IPS-18c (cell line): ENCODE results near the gene CMTM6.

ENCODE experiments used
- H3K4me3 ChIP-seq: 2 replicates; pipeline ENCODE4 v1.7.0; 2013; ENCODE audit warnings: low read depth, mild to moderate bottlenecking, low read length, moderate library complexity; ENCODE audit not compliant: insufficient read depth
- H3K9me3 ChIP-seq: one replicate; pipeline ENCODE4 v1.6.1; 2013; ENCODE audit warnings: mild to moderate bottlenecking, low read length, moderate library complexity; ENCODE audit not compliant: control insufficient read depth, insufficient read depth

Gene CMTM6

DNA sequence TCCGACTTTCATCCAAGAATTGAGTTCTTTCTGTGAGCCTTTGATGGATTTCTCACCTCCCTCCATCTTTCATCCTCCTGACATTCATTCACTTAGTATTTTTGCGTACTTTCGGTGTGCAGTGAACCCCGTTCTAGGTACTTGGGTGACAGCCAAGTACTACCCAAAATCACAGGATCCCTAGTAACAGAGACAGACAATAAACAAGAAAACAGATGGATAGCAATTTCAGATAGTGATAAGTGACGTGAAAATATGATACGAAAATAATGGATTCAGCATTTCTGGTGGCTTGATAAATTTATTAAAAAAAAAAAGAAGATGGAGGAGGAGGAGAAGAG, 264 bp upstream of the CMTM6 start:
- Histone ChIP-seq H3K9me3 (no peaks in the 10 kb centered on the region), H3K4me3 (peak overlapping the region; percentile 29; the same call in 1 of the 2 replicates)

DNA sequence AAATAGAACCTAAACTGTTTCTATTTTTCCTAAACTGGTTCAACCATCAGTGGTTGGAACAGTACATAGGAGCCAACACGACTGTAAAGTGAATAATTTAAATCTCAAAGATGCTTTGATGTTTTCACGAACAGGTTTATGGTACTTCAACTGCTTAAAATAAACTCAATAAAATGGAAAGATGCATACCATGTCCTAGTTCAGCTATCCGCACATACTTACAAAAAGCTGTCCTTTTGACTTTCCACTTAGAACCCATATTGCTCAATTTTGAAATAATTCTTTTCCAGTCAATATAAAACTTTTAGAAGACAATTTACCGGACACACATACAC, 902 bp downstream of the CMTM6 start:
- Histone ChIP-seq H3K9me3 (no peaks in the 10 kb centered on the region), H3K4me3 (peak overlapping the region; percentile 88)

DNA sequence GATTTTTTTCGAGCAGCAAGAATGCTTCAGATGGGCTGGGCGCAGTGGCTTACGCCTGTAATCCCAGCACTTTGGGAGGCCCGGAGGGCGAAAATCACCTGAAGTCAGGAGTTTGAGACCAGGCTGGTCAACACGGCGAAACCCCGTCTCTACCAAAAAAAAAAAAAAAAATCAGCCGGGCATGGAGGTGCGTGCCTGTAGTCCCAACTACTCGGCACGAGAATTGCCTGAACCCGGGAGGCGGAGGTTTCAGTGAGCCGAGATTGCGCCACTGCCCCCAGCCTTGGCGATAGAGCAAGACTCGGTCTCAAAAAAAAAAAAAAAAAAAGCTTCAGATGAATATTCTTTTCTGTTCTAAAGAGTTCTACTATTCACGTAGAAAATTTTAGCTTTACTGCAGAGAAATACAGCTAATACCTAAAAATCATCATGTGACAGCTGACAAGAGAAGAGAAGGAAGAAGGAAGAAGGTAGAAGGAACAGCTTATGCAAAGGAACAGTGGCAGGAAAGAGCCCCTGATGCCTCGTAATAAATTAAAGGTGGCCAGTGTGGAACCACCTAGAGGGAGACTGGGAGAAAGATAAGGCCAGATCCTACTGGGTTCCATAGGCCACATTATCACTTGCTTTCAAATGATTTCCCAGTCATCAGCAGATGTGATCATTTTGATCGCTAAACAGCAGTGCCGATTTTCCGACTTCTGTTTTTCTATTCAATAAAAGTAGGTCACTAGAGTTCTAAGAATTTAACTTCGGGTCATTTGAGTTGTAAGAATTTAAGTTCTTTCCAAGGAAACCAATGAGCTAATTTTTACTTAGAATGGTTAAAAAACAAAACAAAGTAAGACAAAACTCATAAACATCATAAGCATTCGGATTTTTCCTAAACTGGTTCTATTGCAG, 1.5 kb downstream of the CMTM6 start:
- peak overlapping the region; percentile 88; the same call in 1 of the 2 replicates for H3K4me3 ChIP-seq
- H3K9me3 ChIP-seq: no peaks in the 10 kb centered on the region

DNA sequence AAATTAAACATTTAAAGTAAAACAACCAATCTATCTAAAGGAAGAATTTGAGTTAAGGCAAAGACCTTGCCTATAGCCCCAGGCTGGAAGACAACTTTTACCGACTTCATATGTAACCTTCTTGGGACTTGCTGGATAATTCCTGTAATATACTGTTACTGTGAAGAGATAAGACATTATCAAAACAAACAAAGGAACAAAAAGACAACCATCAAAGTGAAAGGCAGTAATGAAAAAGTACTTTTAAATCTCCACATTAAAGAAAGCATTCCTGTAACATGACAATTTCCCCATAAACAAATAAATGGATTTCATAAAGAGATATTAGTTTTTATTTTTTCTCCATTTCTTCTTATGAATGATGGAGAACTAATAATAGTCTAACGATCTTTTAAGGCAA, 2.4 kb downstream of the CMTM6 start:
- no peaks in the 10 kb centered on the region for H3K9me3 ChIP-seq
- no peak overlapping the region for H3K4me3 ChIP-seq

DNA sequence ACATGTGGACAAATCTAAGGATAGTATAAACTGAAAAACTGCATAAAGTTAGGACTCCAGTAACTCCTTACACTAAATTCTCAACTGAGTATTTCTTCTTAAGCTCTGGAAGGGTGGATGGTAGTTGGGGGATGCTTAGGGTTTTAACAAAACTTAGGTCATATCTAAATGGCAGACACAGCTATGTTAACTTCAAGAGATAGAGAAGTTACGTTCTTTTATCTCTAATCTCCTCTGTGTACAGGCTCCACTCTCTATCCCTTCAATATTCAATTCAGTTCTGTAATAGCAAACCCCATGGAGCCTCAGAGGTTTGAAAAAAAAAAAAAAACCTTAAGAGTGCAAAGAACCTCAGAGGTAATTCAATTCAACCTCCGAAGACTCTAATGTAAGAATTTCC, 3.1 kb downstream of the CMTM6 start:
- Histone ChIP-seq H3K4me3 (no peak overlapping the region), H3K9me3 (no peaks in the 10 kb centered on the region)

DNA sequence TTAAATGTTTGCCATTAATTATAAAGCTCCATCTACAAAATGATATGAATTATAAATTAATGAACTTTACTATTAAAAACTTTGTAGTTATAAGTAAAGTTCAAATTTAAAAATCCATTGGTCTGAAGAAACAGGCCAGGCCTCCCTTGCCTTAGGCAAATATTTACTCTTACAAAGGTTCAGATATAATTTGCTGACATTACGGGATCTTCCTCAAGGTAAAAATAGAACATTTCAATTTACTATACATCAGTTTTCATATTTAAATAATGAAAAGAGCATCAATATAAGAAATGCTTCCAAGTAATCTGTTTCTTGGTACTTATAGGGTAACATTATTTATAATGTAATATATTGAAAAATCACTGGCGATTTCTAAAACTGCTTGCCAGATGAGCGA, 3.7 kb downstream of the CMTM6 start:
- no peak overlapping the region for H3K4me3 ChIP-seq
- H3K9me3 ChIP-seq: no peaks in the 10 kb centered on the region

DNA sequence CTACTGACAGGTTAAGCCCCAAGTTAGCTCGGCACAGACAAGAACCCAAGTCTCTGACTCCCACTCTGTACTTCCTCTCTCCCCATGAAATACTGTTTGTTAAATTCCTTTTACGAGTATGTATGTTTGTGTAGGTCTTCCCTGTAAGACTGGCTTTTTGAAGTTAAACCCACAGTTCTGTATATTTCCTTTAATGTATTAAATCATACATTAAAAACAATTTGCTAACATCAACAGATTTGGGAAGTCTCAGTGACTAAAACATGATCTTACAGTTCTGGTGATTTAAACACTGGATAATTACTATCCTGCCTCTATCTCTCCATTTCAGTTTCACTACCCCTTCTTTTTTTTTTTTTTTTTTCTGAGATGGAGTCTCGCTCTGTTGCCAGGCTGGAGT, 4.4 kb downstream of the CMTM6 start:
- Histone ChIP-seq H3K4me3 (no peak overlapping the region), H3K9me3 (no peaks in the 10 kb centered on the region)

DNA sequence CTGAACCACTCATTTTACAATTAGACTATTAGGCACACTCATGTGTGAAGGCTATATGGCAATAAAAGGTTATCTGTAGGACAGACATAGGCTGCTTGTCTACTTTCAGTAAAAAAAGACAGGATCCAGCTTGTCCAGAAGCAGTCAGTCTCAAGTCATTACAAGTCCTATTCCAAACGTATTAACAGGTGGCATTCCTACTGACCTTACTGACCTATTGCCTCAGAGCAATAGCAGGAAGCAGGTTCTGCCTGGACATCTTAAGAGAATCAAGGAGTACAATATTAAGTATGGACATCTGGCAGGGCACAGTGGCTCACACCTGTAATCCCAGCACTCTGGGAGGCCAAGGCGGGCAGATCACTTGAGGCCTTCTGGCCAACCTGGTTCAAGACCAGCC, 7.0 kb downstream of the CMTM6 start:
- Histone ChIP-seq H3K4me3 (no peak overlapping the region), H3K9me3 (no peaks in the 10 kb centered on the region)

DNA sequence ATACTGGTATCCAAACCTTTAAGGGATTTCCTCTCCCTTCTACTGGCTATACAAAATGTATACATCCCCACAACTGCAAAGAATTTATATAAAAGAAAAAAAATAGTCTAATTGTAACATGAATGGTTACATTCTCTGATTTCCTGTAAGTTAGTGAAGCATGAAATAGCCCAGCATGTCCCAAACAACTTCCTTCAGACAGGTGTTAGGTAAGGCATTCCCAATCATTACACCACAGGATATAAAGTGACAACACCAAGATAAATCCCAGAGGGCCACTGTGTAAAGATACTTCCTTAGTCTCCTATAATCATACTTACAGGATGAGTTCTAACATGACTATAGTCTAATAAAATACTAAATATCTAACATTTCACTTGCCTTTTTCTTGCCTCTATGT, 7.6 kb downstream of the CMTM6 start:
- H3K4me3 ChIP-seq: no peak overlapping the region
- no peaks in the 10 kb centered on the region for H3K9me3 ChIP-seq

DNA sequence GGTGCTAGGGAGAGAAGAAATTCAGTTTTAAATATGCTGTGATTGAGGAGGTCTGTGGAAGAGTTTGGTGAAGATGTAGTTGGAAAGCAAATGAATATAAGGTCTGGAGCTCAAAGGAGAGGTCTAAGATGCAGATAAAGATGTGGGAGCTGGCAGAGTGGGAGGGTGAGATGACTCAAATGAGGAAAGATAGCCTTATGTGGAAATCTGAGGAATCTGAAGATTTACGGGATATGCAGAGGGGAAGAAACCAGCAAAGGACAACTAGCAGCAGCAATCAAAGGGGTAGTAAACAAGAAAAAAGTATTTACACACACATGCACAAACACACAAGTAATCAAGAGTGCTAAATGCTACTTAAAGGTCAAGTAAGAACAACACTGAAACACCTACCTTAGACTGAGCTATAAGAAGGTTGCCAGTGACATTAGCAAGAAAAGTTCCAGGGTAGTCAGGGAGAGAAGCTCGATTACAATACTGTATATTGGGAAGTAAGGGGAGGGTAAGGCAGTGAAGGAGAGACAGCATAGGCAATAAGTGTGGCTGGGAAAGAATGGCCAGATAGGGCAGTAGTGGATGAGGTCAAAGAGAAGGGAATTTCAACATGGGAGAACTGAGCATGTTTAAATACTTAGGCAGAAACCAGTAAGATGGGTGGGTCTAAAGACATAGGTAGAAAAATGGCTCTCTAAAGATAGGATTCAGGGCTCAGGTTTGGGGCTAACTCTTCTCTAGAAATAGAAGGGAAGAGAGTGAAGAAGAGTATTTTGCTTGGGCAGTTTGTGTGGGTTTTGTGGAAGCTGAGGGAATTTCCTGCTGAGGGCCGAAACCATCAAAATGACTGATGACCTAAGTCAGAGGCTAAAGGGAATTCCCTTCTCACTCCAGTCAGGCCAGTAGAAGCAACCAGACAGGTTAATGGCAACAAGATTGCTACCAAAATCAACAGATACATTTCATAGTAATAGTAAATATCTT, 8.9 kb downstream of the CMTM6 start:
- H3K9me3 ChIP-seq: no peaks in the 10 kb centered on the region

DNA sequence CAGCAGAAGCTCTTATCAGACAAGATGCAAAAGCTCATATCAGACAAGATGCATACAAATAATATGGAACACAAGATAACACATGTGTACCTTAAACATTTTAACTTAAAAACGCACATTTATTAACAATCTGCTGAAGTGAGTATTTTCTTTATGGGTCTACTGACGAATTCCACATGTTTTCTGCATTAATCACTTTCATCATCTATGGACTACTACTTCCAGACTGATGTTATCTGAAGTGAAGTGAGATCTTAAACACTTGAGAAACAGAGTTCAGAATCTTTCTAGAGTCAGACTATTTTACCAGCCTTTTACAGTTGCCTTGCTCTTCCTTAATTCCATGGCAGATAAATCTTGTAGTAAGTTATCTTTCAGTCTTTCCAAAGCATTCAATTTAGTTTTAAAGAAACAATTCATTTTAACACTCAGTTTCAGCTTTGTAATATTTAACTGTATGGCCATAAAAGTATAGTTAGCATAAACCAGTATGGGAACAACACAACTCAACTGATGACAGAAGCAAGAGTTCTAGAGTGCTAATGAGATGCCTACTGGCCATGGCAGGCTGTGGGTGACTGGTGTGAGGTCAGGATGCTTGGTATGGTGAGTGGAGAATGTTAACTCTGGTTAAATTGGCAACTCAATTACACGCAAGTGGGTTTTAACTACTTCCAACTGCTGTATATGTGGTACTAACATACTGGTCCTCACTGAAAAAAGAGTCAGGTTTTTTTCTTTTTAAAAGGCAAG, 9.8 kb downstream of the CMTM6 start:
- H3K9me3 ChIP-seq: no peaks in the 10 kb centered on the region
- H3K4me3 ChIP-seq: no peak overlapping the region

More for the DNA sequence above, 8.9 kb downstream of the CMTM6 start:
- H3K4me3 ChIP-seq: no peak overlapping the region

DNA sequence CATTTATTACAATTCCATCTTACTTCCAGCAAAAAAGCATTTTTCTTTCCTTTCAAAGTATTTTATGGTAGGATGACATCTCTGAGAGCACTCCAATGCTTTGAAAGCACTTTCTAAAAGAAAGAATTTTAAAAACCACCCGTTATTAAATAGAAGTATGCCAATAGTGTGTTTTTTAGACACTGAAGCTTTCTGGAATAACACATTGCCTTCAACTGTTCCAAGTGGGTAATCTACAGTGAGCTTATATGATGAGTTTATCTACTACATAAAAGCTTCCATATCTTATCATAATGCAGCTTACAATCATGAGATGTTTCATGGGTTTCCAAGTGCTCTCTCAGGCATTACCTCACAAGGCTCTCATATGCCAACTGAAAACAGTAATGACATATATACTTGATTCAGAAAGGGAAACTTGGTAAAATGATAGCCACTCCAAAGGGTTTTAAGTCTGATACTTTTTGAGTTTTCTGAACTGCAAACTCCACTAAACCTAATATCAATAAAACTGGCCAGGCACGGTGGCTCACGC, 14.1 kb downstream of the CMTM6 start:
- H3K4me3 ChIP-seq: no peak overlapping the region
- no peaks in the 10 kb centered on the region for H3K9me3 ChIP-seq

DNA sequence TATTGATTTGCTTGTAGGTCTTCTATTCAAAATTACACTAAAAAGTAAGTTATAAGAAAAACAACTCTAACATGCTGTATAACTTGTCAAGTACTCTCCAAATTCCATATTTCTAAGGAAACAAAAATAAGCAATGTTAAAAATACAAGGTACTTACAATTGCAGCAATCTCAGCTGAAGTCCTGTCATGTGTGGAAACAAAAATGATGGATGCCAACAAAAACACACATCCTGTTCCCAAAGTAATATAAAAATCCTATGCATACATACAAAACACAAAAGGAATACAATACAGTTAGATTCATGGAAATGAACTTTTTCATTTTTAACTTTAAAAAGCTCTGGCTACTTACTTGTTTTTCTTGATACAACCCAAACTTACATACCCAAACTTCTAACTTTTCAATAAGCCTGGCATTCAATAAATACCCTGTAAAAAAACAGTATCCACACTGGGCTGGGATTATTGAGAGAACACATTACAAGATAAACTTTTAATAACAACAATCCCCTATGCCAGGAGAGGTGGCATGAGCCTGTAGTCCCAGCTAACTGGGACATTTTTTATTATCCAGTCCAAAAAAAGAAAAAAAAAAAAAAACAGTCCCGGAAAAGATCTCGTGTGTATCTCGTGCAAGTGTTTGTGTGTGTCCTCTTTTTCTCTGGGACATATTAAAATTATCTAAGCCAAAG, 14.7 kb downstream of the CMTM6 start:
- Histone ChIP-seq H3K9me3 (no peaks in the 10 kb centered on the region), H3K4me3 (no peak overlapping the region)

DNA sequence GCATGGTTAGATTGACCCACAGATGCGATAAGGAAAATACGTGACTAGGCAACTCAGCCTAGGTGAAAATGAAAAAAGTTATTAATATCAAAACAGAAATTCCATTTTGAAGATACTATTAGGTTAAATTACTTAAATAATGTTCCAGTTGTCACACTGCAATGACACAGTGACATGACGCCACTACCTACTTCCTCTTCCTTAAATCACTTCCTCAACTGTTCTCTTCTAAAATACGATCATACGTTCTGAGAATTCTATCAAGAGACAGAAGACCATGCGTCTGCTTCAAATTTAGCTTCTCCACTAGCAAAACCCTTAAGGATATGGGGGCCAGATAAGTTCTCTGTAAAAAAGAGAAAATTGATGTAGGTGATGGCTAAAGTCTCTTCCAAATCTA, 18.2 kb downstream of the CMTM6 start:
- Histone ChIP-seq H3K4me3 (no peak overlapping the region), H3K9me3 (no peaks in the 10 kb centered on the region)

DNA sequence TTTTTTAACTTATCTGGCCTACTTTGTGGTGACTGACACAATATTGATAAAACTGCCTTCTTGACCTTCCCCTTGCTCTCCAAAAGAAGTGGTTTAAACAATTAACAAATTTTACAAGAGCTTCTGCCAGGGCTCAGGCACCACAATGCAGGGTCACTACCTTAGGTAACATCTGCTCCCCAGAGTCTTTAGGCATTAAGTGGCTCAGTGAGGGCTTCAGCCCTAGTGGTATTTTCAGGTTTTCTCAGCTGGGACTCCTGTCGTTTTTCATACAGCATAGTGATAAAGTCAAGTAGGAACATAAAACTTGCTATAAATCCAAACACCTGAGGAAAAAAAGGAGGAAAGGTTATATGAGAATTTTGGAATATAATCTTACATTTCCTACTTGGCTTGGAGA, 18.9 kb downstream of the CMTM6 start:
- Histone ChIP-seq H3K4me3 (no peak overlapping the region), H3K9me3 (no peaks in the 10 kb centered on the region)

DNA sequence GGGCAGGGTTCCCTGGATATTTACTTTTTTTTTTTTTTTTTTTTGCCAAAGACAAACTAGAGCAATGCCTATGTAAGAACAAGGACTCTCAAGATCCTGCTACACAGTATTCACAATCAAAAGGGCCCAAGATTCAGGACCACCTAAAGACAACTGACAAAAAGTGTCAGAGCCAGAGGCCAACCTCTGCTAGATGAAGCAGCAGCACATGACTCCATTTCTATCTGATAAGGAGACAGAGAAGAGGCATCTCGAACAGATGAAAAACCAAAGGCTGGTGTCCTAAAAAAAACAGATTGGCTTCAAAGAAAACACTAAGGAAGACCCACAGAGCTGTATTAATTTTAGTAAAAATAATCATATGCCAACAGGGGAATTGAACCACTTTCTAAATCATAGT, 20.0 kb downstream of the CMTM6 start:
- Histone ChIP-seq H3K4me3 (no peak overlapping the region), H3K9me3 (no peaks in the 10 kb centered on the region)
